ENCODE data around the gene SNX24.

- TF ChIP-seq CTCF (IDR thresholded peaks at IDR 0.05) (no peak), EZH2 (IDR thresholded peaks at IDR 0.05) (no peak), EZH2phosphoT487 (IDR thresholded peaks at IDR 0.05) (no peak)
Observed at GRCh38 chr5:122972877-122973276, 127.5 kb downstream of the SNX24 start.

All from neural progenitor cell (in vitro differentiated cells).